ENCODE results near the gene STXBP2.

Gene STXBP2

DNA sequence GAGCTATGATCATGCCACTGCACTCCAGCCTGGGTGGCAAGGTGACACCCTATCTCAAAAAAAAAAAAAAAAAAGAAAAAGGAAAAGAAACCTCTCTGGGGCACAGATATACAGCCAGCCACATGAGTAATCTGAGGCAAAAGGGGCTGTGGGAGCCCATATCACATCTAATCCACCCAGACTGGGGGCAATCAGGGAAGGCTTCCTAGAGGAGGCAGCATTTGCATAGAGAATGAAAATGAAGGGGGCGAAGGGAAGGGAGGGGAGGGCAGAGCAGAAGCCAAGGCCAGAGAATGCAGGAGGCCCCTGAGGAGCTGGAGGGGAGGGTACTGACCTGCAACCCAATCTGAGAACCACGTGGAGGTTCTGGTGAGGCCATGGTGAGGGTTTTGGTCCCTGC, 13.2 kb downstream of the STXBP2 start:
- DNase-seq (ENCODE audit: low read depth in 2 of 2): no peak

DNA sequence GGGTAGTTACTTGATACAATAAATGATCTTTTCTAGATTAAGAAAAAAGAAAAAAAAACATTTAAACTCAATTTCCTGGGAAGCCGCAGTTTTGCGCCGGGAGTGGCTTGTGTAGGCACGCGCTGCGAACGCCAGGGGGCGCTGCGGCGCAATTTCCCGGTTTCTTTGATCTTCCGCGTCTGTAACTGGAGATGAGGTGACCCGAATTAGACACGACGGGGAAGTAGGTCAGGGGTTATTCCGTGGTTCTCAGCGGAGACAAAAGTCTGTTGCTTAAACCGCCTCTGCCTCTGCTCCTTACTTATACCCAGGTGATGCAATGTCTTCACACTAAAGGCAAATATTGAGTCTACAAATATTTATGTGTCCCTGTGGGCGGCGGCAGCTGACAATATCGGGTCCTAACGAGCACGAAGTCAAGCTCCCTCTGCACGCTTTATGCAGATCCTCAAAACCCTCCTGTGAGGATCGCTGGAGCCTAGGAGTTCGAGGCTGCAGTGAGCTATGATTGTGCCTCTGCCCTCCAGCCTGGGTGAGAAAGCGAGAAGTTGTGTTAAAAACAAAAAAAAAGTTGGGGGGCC, 15.2 kb downstream of the STXBP2 start:
- peak; percentile 27 to 29 for DNase-seq (ENCODE audit: low read depth in 2 of 2)

DNA sequence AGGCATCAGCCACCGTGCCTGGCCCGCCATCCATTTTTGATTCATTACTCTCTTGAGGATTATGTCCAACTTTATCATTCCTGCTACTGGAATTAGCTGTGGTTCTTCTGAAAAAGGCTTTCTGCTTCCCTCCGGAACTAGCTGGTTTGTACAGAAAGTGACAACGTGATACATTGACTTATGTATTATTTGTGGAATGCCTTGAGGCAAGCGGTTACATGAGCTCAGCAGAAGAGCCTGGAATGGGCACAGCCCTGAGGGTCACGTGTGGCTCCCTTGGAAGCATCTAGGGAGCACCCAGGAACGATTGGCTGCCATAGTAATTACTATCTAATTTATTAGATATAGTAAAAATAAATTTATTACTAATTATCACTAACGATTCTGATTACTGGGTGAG, 17.5 kb downstream of the STXBP2 start:
- DNase-seq (ENCODE audit: low read depth in 2 of 2): no peak

DNA sequence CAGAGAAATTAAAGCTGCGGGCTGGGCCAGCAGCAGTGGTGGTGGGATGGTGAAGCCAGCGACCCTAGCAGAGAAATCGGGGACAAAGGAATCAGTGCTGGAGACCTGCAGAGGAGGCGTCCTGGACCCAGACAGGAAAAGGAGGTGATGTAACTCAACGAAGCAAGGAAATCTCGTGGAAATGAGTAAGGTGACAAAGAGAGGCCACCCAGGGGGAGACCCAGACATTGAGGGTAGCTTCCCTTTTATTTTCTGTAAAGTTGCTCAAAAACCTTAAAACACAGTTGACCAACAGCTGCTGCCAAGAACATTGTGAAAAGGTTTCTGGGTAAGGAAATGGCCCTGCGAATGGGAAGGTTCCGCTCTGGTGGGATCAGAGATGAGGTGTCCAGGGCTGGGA, 18.7 kb downstream of the STXBP2 start:
- DNase-seq (ENCODE audit: low read depth in 2 of 2): no peak

DNA sequence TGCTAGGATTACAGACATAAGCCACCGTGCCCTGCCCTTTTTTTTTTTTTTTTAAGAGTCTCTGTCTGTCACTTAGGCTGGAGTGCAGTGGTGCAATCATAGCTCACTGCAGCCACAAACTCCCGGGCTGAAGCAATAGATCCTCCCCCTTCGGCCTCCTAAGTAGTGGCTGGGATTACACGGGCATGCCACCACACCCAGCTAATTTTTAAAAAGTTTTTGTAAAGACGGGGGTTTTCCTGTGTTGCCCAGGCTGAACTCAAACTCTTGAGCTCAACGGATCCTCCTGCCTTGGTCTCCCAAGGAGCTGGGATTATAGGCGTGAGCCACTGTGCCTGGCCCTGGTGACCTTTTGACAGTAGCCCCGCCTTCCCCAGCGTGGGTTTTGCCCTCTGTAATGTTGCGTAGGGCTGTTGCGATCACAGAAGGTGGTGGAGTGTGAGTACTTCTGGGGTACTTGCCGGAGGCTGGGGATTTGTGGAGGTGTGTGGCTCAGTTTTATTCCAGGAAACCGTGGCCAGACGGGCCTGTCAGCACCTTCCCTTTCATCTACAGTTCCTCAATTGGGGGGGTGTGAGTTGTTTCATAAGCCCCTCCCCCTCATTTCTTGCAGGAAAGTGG, 20.3 kb downstream of the STXBP2 start:
- DNase-seq (ENCODE audit: low read depth in 2 of 2): no peak

DNA sequence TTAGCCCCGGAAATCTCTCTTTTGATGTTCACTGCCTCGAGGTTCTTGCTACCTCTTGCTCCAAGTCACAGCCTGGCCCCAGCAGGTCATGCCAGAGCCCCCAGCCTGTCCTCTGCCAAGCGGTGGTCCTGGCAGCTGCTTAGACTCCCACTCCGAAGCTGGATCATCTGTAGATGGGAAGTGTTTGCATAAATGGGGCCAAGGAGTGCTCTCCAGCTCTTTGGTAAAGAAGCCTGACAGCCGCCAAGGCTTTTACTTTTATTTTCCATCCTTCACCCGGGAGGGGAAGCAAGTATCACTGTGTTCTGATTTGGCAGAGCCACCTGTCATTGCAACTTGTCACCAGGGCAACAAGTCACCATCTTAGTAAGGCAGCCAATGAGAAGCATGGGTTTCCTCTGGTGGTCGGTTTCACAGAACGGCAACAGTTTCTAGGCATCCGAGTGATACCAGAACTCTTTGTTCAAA, 21.3 kb downstream of the STXBP2 start:
- no peak for DNase-seq (ENCODE audit: low read depth in 2 of 2)

DNA sequence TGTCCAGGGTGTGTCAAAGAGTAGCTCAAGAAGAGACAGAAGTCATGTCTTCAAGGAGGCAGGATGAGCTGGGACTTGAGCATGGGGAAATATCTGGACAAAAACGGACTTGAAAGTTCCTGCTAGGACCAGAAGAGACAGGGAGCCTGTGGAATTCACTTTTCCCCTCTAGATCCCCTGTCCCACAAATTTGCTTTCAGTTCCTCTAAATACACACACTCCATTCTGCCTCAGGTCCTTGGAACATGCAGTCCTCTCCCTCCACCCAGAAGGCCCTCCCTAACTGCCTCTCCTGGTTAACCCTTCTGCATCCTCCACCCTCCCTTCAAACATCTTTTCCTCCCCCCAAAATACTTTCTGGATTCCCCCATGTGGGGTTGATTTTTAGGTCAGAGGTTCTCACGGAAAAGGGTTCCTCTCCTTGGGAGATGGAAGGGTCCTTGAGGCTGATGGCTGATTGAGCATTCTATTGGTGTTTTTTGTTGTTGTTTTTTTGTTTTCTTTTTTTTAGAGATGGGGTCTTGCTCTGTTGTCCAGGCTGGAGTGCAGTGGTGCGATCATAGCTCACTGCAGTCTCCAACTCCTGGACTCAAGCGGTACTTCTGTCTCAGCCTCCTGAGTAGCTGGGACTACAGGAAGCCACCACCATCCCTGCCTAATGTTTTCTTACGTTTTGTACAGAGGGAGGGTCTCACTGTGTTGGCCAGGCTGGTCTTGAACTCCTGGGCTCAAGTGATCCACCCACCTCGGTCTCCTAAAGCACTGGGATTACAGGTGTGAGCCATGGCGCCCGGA, 25.0 kb downstream of the STXBP2 start:
- no peak for DNase-seq (ENCODE audit: low read depth in 2 of 2)

DNA sequence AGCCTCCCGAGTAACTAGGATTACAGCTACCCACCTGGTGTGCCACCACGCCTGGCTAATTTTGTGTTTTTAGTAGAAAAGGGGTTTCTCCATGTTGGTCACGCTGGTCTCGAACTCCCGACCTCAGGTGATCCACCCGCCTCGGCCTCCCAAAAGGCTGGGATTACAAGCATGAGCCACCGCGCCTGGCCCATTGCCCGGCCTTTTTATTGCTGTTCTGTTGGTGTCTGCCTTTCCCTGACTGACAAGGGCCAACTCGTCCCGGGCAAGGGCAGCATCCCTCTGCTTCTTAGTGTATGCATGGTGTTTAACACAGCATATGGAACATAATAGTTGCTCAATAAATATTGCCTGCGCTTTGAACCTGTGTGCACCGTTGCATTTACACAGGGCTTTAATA, 25.7 kb downstream of the STXBP2 start:
- no peak for DNase-seq (ENCODE audit: low read depth in 2 of 2)

DNA sequence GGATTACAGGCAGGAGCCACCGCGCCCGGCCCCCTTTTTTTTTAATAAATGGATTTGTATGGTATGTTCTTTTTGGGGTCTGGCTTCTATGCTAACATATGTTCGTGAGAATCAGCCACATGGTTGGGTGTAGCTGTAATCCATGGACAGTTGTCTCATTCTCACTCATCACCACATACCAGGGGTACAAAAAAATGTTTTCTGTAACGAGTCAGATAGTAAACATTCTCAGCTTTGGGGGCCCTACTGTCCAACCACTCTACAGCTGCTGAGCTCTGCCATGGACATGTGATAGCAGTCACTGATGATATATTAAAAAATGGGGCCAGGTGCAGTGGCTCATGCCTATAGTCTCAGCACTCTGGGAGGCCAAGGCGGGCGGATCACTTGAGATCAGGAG, 26.8 kb downstream of the STXBP2 start:
- DNase-seq (ENCODE audit: low read depth in 2 of 2): no peak

DNA sequence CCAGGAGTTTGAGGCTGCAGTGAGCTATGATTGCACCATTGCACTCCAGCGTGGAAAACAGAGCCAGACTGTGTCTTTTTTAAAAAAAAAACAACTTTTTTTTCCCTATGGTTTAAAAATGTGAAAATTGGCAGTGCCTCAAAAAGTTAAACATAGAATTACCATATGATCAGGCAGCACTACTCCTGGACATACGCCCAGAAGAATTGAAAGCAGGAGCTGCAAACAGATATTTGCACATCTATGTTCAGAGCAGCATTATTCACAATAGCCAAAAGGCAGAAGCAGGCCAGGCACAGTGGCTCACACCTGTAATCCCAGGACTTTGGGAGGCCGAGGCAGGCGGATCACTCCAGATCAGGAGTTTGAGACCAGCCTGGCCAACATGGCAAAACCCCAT, 28.2 kb downstream of the STXBP2 start:
- peak; percentile 55 to 57 for DNase-seq (ENCODE audit: low read depth in 2 of 2)

DNA sequence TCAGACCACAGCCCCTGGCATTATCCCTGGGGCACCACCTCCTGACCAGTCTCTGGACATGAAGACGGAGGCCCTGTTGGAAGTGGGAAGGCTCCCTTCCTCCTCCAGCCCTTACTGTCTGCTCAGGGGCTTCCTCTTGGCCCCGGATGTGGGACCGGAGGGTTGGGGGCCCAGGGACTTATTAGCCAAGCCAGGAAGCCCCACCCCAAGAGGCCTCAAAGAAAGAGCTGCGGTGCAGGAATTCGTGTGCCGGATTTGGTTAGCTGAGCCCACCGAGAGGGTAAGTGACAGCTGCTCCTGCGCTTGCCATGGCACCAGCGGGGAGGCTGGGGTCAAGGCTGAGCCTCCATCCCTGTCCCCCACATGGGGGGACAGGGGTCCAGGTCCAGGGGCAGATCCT, 31.9 kb downstream of the STXBP2 start, which contains the start of gene RETN:
TSS of gene RETN (plus strand) at position 208 of the 400 bp plus-strand sequence. CDS start 278 bp downstream, outside the sequence.
- no peak for DNase-seq (ENCODE audit: low read depth in 2 of 2)

DNA sequence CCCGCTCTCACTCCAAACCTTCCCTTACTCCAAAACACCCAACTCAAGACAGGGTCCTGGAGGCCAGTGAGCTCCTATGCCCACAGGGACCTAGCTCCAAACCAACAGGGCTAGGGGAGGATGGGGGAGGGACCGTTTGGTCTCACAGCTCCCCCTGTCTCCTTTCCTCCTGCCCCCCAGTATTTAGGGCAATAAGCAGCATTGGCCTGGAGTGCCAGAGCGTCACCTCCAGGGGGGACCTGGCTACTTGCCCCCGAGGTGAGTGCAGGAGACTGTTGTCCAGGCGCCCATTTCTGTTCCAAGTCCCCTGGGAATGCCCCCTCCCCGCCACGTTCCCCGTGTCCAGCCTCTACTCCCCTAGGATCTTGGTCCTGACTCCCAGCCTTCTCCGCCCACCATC, 32.7 kb downstream of the STXBP2 start:
- DNase-seq (ENCODE audit: low read depth in 2 of 2): no peak

DNA sequence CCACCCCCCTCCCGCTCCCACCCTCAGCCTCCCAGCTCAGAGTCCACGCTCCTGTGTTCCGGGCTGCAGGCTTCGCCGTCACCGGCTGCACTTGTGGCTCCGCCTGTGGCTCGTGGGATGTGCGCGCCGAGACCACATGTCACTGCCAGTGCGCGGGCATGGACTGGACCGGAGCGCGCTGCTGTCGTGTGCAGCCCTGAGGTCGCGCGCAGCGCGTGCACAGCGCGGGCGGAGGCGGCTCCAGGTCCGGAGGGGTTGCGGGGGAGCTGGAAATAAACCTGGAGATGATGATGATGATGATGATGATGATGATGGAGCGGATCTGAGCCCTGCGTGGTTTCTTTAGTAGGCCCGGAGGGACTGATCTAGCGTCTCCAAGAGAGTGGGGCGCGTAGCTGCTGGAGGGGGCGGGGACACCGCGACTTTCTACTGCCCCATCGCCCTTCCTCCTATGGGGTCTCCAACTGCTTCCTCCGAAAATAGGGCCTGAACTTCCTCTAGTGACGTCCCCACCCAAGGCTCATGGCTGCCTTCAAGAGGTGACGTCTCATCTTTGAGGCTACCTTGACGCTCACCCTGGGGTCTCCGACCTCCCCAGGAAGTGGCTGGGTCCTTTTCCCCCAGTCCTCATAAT, 33.4 kb downstream of the STXBP2 start:
- no peak for DNase-seq (ENCODE audit: low read depth in 2 of 2)

DNA sequence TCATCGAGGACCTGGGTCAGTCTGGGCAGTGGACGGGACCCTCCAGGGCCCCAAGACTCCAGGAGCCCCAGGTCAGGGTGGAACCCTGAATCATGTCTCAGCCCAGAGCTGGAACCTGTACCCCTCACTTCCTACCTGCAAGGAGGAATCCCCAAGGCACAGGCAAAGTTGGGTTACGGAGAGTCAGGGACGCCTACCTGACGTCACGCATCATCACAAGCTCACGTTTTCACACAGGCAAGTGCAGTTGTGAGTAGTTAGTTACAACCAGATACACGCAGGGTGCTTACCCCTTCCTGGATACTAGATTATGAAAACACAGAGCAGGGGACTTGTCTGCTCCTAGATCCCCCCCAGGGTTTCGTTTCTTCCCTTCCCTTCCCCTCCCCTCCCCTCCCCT, 33.9 kb downstream of the STXBP2 start:
- no peak for DNase-seq (ENCODE audit: low read depth in 2 of 2)

DNA sequence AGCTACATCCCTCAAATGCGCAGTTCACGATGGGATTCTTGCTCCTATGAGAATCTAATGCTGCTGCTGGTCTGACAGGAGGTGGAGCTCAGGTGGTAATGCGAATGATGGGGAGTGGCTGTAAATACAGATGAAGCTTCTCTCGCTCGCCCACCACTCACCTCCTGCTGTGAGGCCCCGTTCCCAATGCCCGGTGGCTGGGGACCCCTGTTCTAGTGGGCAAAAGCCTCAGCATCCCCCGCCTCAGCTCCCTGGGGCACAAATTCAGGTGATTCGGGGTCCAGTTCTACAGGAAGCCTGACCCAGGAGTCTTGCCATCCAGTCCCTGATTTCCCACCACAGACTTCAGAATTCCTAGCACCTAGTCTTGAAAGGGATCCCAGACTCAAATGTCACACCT, 35.6 kb downstream of the STXBP2 start:
- DNase-seq (ENCODE audit: low read depth in 2 of 2): no peak

DNA sequence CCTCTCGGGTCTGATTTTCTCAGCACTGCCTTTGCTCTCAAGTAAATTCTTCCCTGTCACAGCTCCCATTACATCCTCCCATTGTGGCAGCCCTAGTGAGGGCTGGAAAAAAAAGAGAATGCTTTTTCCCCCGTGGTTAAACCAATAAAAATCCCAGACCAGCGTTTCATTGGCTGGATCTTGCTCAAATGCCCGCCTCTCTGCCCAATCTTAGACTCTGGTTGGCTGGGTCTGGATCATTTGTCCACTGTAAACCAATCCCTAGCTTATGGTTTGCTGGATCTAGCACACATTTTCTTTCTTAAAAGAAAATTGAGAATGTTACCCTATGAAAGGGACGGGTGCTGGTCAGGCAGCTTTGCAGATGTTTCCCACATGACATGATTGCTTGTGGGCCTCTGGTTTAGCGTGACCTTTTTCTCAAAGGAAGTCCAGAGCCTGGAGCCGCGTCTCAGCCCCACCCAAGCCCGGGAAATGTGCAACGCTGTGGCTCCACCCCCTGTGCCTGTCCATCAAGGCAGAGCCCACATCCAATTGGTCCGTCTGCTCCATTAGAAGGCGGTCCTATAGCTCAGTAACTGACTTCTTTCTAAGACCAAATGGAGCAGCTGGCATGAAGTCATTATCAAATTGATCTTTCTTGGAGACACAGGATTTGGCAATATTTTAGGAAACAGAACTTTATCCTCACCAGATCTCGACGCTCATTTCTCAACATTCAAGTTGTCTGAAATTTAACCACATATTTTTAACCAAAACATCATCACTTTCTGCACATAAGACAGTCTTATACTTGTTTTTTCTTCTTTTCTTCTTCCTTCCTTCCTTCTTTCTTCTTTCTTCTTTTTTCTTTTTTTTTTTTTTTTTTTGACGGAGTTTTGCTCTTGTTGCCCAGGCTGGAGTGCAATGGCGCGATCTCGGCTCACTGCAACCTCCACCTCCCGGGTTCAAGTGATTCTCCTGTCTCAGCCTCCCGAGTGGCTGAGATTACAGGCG, 37.4 kb downstream of the STXBP2 start:
- DNase-seq (ENCODE audit: low read depth in 2 of 2): no peak

DNA sequence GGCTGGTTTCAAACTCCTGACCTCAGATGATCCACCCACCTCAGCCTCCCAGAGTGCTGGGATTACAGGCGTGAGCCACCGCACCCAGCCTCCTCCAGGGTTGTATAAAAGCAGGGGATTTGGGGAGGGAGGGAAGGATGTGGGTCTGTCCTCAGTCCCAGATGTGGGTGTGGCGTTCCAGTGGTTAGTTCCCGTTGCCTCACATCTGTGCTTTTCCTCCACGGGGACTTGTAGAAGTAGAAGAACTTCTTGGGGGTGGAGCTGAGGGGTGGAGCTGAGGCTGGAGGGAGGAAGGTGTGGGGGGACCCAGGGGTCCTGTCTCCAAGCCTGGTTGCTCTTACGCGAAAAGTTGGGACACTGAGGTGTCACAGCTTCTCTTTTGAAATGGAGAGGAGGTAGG, 39.5 kb downstream of the STXBP2 start:
- DNase-seq (ENCODE audit: low read depth in 2 of 2): no peak

DNA sequence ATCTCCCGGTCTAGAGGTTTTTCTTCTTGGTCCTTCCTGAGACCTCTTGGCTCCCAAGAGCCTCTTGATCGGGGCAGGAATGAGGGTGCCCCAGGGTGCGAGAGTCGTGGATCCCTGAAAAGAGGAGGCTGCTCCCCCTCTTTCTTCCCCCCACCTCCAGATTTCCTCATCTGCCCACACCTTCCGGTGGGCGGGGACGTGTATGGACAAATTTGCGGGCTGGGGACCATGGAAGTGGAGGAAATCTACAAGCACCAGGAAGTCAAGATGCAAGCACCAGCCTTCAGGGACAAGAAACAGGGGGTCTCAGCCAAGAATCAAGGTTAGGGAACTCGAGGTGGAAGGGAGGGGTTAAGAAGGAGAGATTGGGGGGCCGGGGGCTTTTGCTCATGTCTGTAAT, 39.9 kb downstream of the STXBP2 start, which contains the start of gene MCEMP1:
TSS of gene MCEMP1 (plus strand) at position 237 of the 400 bp plus-strand sequence. CDS start at position 268, 31 bp downstream.
- DNase-seq (ENCODE audit: low read depth in 2 of 2): no peak

DNA sequence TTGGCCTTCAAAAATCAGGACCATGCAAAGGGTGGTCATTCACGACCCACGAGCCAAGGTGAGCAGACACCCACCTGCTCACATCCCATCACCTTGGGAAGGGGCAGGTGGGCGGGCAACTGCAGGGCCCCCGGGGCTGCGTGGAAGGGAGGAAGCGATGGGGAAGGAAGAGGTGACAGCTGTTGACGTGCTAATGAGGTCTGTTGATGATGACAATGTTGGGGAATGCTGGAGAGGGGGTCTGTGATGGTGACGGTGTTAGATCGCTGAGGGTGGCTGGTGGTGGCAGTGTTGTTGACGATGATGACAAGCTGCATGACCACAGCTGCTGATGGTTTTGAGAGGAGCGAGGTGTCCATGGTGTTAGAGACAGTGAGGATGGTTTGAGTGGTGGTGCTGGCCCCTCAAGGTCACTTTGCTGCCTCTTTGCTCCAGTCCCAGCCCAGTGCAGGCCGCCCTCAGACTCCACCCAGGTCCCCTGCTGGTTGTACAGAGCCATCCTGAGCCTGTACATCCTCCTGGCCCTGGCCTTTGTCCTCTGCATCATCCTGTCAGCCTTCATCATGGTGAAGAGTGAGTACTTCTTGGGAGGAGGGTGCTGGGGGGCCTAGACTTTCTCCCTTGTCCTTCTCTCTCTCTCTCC, 40.9 kb downstream of the STXBP2 start:
- no peak for DNase-seq (ENCODE audit: low read depth in 2 of 2)

DNA sequence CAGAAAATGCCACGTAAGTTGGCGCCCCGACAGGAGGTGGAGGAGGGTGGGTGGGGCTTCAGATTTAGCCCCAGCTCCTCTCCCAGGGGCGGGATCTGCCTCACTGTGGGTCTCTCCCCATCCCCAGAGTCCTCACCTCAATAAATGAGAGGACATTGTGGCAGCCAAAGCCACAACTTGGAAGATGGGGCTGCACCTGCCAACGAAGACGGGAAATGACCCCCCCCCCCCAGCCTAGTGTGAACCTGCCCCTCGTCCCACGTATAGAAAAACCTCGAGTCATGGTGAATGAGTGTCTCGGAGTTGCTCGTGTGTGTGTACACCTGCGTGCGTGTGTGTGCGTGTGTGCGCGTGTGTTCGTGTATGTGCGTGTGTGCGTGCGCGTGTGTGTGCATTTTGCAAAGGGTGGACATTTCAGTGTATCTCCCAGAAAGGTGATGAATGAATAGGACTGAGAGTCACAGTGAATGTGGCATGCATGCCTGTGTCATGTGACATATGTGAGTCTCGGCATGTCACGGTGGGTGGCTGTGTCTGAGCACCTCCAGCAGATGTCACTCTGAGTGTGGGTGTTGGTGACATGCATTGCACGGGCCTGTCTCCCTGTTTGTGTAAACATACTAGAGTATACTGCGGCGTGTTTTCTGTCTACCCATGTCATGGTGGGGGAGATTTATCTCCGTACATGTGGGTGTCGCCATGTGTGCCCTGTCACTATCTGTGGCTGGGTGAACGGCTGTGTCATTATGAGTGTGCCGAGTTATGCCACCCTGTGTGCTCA, 42.3 kb downstream of the STXBP2 start:
- DNase-seq (ENCODE audit: low read depth in 2 of 2): no peak

Measured in fibroblast of skin of left quadriceps (primary cell).